ENCODE data around the gene FAF1.

FAF1 gene

DNA sequence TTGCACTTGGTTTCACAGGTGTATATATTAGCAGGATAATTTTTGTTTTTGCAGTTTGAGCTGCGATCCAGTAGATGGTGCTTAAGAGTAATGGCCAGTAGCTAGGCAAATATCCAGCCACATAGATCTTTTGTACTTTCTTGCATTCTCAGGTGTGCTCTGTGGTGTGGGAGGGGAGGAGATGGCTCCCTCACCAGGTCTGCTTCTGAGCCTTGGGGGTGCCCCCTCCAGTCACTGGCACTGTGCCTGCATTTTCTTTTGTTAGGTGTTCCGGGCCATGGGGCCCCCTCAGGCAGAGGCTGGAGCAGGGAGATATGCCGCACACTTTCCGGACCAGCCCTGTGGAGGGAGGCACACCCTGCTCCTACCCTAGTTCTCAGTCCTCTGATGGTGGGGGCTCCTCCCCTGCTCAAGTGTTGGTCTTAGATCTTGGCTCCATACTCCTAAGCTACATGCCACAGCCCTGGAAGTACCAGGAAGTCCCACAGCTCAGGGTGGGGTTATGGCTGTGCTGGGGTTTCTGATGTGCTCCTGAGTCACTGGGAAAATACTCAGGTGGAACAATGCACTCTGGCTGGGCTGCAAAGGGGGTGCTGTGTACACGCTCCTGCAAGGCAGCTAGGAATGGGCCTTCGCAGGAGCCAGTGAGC is 339.3 kb downstream of the FAF1 start:
- DNase-seq, result no peak

DNA sequence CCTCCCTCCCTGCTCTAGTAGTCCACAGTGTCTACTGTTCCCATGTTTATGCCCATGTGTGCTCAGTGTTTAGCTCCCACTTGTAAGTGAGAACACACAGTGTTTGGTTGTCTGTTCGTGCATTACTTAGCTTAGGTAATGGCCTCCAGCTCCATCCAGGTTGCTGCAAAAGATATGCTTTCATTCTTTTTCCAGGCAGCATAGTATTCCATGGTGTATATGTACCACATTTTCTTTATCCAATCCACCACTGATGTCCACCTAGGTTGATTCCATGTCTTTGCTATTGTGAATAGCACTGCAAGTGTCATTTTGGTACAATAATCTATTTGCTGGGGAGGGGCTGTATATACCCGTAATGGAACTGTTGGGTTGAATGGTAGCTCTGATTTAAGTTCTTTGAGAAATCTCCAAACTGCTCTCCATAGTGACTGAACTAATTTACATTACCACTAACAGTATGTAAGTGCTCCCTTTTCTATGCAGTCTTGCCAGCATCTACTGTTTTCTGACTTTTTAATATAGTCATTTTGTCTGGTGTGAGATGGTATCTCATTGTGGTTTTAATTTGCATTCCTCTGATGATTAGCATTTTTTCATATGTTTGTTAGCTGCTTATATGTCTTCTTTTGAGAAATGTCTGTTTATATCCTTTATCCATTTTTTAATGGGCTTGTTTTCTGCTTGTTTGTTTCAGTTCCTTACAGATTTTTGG is 344.9 kb downstream of the FAF1 start:
- no peak for DNase-seq

DNA sequence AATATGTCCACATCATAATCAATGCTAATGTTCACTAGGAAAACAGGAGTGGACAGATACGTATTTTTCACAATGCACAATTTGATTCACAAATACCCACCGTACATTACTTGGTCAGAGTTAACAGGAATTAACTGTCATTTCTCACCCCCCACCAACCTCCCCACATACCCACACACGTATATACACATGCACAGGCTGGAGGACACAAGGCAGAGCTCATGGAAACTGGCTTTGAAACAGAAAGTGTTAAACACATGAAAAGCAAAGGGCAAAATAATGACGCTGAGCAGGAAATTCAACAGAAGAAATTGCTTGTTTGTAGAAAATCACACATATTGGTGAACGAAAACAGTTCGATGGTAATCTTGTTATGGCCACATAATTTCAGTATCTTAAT is 348.4 kb downstream of the FAF1 start:
- no peak for DNase-seq

DNA sequence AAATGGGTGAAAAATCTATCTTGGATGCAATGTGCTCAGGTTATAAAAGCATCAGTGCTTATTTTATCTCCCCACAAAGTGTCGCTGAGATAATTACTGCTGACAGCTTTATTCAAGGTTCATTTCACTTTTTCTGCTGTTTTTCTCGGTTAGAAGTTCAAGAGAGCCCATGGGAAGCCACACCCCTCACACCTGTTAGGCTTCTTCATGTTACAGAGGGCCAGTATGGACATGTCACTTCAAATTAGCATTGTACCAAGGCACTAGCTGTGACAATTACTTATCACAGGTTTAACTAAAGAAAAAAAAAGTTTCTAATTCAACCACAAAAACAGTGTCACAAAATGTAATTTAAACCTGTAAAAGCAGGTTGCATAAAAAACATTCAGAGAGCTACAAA is 349.5 kb downstream of the FAF1 start:
- no peak for DNase-seq

DNA sequence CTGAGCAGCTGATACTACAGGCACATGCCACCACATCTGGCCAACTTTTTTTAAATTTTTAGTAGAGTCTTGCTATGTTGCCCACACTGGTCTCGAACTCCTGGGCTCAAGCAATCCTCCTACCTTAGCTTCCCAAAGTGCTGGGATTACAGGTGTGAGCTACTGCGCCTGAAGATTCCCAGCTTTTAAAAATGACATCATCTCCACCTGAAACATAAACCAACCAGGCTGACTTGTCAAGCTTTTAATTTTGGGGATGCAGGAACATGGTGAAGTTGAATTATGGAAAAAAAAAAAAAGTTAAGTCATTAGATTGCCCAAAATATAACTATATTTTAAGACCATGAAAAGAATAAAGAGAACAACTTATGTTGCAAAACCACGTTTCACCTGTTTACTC is 350.6 kb downstream of the FAF1 start:
- no peak for DNase-seq

DNA sequence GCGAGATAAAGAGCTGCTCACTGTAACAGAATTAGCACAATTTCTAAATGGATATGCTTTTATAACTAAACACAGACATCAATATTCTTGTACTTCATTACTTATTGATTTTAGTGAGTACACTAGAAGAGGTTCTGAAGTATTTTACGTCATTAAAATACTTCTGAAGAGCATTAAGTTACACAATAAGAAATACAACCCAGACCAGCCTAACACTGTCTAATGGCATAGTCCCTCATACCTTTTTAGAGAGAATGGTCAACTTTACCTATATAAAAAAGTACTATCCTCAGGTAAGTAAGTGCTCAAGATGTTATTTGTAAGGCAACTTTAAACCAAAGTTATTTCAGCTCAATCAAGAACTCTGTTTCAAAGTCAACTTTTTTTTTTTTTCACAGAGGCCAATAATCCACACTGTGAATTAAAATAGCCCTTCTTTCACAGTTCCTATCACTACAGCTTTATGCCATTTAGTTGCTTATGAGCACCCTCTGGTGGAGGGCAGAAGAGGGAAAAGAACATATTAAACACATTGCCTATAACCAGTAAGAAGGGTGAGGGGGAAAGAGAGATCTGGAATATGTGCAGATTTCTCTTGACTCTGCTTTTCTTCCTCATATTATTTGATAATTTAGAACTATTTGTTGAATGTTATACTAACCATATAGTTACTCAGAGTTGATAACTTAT is 354.7 kb downstream of the FAF1 start:
- DNase-seq, result peak; percentile 35

DNA sequence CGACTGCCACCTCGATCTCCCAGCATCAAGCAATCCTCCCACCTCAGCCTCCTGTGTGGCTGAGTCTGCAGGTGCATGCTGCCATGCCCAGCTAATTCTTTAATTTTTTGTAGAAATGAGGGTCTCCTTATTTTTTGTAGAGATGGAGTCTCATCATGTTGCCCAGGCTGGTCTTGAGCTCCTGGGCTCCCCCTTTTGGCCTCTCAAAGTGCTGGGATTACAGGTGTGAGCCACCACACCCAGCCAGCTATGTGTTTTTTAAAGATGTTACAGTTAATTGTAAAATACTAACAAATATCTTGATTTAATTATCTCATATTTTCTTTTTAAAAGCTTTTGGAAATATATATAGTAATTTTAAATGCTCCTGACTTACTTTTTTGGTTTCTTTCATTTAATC is 355.5 kb downstream of the FAF1 start:
- no peak for DNase-seq

DNA sequence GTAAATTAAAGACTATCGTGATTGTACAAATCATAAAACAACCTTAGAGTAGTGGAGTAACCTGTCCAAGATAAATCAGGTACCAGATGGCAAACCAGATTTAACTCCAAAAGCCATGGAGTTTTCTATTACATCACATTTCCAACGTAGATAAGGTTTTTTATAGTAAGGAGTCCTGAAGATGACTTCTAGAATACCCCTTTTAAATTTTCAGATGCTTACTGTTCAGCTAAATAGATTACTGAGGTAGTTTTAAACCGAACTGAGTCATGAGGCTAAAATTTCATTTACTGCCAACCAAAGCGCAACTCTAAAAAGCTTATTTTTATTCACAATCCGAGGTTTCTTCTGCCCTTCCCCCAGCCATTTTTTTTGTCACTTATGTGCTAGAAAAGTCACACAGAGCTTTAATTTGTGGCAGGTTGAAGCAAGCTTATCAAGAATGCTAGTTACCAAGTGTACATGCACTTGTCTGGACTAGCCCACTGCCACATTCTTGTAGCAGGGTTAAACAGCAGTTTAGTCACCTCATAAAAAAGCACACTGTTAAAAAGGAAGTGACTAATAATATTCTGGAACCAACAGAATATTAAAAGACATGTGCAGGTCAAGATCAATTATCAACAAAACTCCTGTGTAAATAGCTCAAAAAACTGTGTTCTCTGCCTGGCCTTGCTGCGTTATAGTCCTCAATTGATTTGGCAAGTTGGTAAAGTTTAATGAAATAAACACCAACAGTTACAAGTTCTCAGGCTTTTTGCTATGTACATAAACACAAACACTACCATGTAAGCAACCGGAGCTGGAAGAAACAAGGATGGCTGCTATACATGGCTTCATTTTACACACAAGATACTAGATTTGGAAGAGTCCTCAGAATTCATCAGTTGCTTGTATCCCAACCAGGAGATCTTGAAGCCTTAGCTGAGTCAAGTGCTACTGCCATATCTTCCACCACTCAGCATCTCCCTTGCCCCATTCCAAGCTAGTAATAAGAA is 356.5 kb downstream of the FAF1 start:
- peak; percentile 35 for DNase-seq

DNA sequence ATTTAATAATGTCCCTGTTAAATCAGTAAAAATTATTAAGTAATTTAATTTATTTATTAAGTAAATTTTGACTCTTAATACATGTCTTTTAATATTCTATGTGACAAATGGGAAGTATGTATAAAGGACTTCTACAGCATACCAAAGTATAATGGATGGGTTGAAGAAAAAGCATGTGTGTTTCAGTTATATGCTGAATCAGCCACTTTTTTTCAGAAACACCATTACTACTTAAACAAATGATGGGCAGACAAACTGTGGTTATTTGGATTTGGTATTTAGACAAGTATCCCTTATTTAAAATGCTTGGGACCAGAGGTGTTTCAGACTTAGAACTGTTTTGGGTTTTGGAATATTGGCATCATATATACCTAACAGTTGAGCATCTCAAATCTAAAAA is 360.5 kb downstream of the FAF1 start:
- DNase-seq, result no peak

DNA sequence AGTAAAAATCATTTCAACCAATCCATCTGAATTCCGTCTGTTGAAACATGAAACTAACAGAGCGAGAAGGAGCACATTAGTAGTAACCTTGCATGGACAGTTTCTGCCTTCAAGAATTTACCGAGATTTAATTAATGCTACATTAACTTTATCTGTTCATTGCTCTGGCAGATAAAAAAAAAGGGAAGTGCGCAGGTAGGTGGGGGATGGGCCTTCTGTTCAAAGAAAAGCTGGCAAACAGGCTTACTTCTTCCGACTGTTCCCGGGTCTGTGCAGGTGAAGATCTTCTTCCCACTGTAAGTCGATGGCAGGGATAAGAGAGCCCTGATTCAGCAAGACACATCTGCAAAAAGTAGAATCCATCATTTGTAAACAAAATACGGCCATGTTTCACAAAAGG is 364.2 kb downstream of the FAF1 start:
- no peak for DNase-seq

DNA sequence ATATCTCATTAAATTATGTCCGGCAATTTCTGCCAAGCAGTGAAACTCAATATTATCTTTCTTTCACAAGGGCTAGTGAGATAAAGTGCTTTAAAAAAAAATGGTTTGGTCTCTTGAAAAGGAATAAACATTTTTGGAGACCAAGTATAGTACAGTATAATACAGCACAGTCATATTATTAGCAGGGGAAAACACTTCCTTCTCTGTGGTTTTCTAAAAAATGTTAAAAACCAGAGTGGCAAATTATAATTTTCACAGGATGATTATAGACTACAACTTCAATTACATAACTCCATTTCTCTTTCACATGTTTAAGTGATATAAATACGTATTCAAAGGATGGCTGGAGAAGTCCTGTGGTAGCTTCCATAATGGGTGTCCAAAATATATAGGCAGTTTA is 366.6 kb downstream of the FAF1 start:
- no peak for DNase-seq

DNA sequence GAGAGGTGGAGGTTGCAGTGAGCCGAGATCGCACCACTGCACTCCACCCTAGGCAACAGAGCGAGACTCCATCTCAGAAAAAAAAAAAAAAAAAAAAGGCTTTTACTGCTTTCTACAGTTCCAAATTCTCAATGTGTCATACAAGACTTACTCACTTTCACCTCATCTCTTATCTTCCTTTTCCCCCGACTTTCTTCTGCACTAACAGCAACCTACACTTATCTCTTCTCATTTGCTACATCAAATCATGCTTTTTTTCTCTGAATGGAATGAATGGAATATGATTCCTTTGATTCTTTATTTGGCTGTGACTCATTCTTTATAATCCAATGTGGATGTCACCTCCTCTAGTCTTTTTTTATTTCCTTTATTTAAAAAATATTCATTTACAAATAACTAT is 368.5 kb downstream of the FAF1 start:
- DNase-seq, result no peak

DNA sequence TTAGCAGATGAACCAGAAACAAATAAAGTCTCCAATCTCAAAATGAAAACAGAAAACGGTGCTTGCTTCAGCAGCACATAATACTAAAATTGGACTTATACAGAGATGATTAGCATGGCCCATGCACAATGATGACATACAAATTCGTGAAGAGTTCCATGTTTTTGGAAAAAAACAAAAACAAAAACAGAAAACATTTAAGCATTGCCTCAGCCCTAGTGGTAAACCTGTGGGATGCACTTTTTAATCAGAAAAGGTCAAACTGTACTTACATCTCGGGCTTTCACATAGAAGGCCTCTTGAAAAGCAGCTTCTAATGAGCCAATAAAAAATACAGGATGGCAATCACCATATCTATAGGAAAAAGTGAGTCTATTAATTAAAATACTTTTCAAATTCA is 377.7 kb downstream of the FAF1 start:
- DNase-seq, result no peak

DNA sequence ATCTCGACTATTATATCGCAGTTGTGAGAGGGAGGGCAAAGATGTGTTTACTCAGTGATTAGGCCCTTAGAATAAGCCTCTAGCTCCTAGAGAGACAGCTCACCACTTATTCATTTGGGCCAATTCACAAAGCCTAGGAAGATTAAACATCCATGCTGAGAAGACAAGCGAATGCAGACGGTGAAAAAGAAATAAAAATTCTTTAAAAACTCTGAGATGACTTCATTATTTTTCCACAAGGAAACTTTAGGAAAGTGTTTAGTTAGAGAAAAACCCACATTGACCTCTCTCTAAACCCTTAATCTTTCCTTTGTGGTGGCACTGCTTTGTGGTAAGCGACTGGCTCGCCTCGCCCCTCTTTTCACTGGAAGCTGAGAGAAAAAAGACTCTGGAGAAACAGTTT is 390.0 kb downstream of the FAF1 start:
- no peak for DNase-seq

DNA sequence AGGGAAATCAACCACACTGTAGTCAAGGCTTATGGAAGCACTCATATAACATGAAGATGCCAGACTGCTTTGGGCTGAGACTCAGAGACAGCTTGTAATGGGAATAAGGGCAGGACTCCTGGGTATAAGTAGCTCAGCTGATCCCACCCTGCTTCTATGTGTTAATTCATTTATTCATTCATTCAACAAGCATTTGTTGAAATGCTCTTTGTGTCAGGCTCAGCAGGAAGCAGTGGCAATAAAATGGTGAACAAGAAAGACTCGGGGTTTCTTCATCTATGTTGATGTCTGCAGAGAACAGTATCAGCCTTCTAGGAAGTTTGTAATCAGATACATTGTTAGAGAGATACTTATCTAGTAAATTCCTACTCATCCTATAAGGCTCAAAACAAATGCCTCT is 391.3 kb downstream of the FAF1 start:
- DNase-seq, result no peak

DNA sequence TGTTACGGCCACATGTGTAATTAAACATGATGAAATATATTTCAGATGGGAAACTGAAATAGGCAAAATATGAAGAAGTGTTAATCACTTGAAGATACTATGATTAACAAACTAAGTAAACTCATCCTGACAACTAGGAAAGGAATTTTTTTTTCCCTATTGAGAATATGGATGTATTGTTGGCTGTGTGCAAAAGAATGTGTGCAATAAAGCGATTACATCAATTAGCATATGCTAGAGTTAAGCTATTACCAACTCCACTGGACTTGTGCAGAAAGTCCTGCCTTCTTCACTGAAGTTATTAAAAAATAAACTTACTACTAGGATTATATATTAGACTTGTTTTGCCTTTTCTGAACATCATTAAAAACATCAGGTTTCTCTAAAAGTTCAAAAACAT is 393.7 kb downstream of the FAF1 start:
- DNase-seq, result no peak

DNA sequence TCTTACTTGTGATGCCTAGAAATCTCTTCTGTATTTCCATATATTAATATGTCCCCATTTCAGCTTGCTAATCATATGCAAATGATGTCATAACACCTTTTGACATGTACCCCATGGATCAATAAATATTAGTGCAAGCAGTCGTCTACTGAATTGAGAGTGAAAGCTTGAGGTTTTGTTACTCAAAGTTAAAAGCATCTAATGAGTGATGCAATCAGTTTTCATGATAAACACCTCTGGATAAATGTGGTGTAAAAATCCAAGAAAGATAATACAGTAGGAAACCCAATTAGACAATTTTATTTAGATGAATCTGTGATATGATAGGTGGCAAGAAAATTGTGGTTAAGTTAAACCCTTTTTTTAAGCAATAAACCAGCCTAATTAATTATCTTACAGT is 395.6 kb downstream of the FAF1 start:
- DNase-seq, result no peak

DNA sequence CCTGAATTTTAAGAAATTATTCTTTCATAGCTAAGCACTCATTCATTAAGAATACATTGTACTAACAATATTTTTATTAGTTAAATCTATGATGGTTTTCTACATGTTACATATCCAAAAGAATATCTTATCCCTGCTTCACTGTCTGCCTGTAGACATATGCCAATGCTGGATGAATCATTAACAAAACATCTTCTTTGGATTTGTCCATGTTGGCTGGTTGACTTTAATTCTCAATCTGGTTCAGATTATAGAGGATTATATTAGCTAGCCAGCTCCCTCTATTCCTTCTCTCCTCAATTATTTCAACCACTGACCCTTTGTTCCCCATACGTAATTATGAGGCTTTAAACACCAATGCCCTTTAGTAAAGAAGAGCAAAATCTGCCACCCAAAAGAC is 398.0 kb downstream of the FAF1 start:
- peak; percentile 35 for DNase-seq

DNA sequence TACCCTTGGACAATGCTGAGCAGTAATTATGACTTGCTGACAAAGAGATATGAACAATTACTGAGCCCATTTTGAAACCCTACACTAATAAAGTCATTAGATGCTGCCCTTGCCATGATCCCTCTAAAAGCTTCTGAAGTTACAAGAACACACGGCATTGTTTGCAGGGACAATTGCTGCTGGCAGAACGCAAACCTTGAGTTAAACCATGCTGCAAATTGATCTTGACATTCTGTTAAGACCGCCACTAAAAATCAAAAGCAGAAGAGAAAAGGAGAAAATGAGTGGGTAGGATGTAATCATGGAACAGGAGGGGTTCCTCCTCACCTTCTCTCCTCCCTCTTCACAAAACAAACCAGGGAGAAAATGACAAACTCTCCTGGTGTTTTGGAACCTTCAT is 400.6 kb downstream of the FAF1 start:
- DNase-seq, result no peak

DNA sequence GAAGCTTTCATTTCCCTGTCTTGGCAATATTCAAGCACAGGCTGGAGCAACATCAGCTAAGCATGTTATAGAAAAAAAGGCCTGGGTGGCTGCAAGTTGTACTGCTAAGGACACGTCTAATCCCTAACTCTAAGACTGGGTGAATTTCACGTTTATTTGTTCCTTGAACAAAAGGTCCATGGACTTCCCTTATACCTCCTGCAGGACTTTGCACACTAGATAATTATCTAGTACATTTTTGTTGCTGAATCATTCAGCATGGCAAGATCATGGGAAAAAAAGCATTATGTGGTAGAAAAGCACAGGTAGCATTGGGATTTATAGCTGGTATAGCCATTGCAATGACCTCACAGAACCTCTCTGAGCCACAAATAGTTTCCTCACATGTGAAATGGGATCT is 406.1 kb downstream of the FAF1 start:
- DNase-seq, result no peak

DNA sequence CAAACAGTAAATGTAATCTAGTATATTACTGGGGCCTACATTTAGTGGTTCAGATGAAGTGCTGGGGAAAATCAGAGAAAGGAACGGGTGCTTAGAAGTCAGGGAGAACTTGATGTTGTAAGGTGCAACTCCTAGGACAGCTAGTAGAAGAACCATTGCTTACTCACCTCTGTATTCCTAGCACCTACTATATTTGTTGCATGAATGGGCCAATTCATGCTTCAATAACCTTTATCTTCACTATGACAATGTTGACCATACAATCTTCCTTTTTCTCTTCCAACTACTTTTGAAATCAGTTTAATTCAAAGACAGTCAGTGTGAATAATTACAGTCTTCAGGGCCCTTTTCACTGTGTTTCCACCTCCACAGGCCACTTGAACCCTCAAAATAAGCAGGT is 411.8 kb downstream of the FAF1 start:
- DNase-seq, result no peak

DNA sequence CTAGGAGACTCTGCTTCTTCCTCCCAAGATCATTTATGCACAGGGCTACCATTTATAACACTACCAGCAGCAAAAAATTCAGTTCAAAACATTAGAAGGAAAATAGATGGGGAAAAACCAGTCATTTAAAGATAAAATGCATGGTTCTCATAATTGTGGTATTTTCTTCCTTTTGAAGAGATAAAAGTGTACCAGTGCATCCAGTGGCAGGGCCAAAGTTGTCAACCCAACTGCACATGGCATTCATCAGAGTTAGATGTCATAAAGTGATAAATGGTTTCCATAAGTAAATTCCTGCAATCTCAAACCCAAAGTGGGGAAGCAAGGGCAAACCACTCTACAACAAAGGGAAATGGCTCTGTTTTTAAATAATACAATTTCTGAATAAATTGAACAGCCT is 417.7 kb downstream of the FAF1 start:
- no peak for DNase-seq

DNA sequence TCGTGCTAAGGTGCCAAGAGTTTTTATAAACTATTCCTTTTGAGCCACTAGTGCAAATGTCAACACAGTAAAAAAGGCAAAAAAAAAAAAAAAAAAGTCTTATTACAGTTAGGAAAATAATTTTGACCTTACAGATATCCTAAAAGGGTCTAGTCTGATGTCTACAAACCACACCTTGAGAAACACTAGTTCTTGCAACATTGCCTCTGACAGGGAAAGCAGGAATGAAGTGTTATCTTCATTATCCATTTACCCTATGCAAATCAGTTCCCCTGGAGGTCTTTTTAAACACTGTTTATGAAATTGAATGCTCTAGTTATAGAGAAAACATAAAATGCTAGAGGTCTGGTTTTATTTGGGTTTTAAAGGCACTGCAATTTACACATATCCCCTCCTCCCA is 421.6 kb downstream of the FAF1 start:
- no peak for DNase-seq

Measured in fibroblast of skin of abdomen (primary cell).